Subcutaneous adipose tissue (tissue), 4 donors: ENCODE results near the gene ATP8B2. TPM values are rescaled to one million over a fixed set of nuclear protein-coding genes. Genes with fewer than 3 reads are reported as not detected.

Source experiments
- small RNA-seq: library from RNA; depleted of rRNA; stranded (forward); fragments of <200 nt; gene quantifications from one replicate; pipeline ENCODE3, GENCODE V24; 2016
- total RNA-seq, 4 donors: library from RNA; depleted of rRNA; stranded (reverse); fragments of >200 nt; gene quantifications; one replicate each; pipeline ENCODE4 v1.1.0, GENCODE V29; 2016
- TF ChIP-seq, protein P1 (sequence below): fragments of 450-650 bp; IDR thresholded peaks from one replicate; pipeline ENCODE4 v1.5.1; 2016; ENCODE audit warnings: low read depth, mild to moderate bottlenecking, control low read depth, antibody characterized with exemption, moderate library complexity

Gene ATP8B2
- total RNA-seq, 4 donors from 2014 or later = 39.6 to 46.5 (median 44.6) TPM

DNA sequence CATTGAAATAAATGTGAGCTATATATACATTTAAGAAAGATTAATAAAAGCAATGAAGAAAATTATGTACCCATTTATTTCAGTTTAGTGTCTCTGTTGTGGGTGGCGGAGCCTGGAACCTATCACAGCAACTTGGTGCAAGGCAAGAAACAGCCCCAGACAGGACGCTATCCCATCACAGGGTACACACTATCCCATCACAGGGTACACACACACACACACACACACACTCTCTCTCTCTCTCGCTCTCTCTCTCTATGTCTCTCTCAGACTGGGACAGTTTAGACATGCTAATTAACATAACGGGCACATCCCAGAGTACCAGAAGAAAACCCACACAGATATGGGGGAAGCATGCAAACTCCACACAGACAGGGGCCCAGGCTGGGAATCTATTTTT, 73.4 kb downstream of the ATP8B2 start:
- TF ChIP-seq, protein P1, sequence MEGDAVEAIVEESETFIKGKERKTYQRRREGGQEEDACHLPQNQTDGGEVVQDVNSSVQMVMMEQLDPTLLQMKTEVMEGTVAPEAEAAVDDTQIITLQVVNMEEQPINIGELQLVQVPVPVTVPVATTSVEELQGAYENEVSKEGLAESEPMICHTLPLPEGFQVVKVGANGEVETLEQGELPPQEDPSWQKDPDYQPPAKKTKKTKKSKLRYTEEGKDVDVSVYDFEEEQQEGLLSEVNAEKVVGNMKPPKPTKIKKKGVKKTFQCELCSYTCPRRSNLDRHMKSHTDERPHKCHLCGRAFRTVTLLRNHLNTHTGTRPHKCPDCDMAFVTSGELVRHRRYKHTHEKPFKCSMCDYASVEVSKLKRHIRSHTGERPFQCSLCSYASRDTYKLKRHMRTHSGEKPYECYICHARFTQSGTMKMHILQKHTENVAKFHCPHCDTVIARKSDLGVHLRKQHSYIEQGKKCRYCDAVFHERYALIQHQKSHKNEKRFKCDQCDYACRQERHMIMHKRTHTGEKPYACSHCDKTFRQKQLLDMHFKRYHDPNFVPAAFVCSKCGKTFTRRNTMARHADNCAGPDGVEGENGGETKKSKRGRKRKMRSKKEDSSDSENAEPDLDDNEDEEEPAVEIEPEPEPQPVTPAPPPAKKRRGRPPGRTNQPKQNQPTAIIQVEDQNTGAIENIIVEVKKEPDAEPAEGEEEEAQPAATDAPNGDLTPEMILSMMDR = no peak

DNA sequence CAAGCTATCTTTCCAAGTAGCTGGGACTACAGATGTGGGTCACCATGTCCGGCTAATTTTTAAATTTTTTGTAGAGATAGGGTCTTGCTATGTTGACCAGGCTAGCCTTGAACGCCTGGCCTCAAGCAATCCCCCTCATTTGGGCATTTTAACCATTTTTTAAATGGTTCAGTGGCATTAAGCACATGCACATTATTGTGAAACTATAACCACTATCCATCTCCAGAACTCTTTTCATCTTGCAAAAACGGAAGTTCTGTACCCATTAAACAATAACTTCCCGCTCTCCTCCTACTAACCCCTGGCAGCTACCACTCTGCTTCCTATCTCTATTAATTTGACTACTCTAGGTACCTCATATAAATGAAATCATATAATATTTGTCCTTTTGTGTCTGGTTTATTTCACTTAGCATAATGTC, 75.1 kb downstream of the ATP8B2 start:
- TF ChIP-seq, protein P1 = no peak

Small RNA genes lying within 50 kb of the gene (small RNA-seq; reads per million reads assigned to genes)
- gene RF00273 (not detected), gene RNU6-121P (not detected), gene RNU6-239P (not detected), gene RNU7-57P (not detected)

Other genes starting within 250 kb of the ATP8B2 start
- gene NUP210L, start 170.5 kb upstream of the ATP8B2 start, total RNA-seq = under 1 TPM in 1 of 4 donors, not detected in 3; 0.22 TPM
- gene TPM3, start 133.4 kb upstream of the ATP8B2 start, total RNA-seq = 100 to 1,000 TPM; 208 to 305 (median 294) TPM
- not detected for gene CFAP141, start 119.2 kb upstream of the ATP8B2 start, total RNA-seq
- gene UBAP2L, start 104.6 kb upstream of the ATP8B2 start, total RNA-seq = 10 to 100 TPM; 58.8 to 75.7 (median 64.7) TPM
- gene HAX1, start 52.9 kb upstream of the ATP8B2 start, total RNA-seq = 100 to 1,000 TPM in 1 of 4 donors, 10 to 100 TPM in 3; 84.9 to 105 (median 89.9) TPM
- not detected for gene AQP10, start 4.4 kb upstream of the ATP8B2 start, total RNA-seq
- gene IL6R, start 79.8 kb downstream of the ATP8B2 start, total RNA-seq = 10 to 100 TPM; 24.4 to 39.4 (median 27.8) TPM
- 1 to 10 TPM; 3.7 to 9.0 (median 7.0) TPM for gene TDRD10, start 176.7 kb downstream of the ATP8B2 start, total RNA-seq
- gene SHE, start 176.9 kb downstream of the ATP8B2 start, total RNA-seq = 10 to 100 TPM; 11.6 to 55.0 (median 25.8) TPM
- gene UBE2Q1, start 233.1 kb downstream of the ATP8B2 start, total RNA-seq = 10 to 100 TPM; 18.5 to 42.2 (median 24.7) TPM
- gene CHRNB2, start 242.3 kb downstream of the ATP8B2 start, total RNA-seq = not detected